GM18951 (cell line): ENCODE measurements around the gene SLC7A1.
"Not testable (repeated sequence)": the region's sequence is repeated elsewhere in the genome, so short reads cannot be mapped to it uniquely, and the experiment has no call there.

Source experiments
- POLR2A ChIP-seq: IDR thresholded peaks from 4 replicates; pipeline ENCODE4 v1.6.1; 2011; ENCODE audit warnings: mild to moderate bottlenecking; ENCODE audit not compliant: insufficient read length, insufficient read depth; ENCODE audit errors: extremely low read depth
- in situ Hi-C: fragments of 300-500 bp; cut with MboI; formaldehyde crosslinking; loops from one replicate; pipeline ENCODE4 v1.12.0; 2022; ENCODE audit warnings: low sequenced_read_pairs, mixed read lengths, inconsistent platforms; ENCODE audit not compliant: unreplicated experiment

The SLC7A1 gene

DNA sequence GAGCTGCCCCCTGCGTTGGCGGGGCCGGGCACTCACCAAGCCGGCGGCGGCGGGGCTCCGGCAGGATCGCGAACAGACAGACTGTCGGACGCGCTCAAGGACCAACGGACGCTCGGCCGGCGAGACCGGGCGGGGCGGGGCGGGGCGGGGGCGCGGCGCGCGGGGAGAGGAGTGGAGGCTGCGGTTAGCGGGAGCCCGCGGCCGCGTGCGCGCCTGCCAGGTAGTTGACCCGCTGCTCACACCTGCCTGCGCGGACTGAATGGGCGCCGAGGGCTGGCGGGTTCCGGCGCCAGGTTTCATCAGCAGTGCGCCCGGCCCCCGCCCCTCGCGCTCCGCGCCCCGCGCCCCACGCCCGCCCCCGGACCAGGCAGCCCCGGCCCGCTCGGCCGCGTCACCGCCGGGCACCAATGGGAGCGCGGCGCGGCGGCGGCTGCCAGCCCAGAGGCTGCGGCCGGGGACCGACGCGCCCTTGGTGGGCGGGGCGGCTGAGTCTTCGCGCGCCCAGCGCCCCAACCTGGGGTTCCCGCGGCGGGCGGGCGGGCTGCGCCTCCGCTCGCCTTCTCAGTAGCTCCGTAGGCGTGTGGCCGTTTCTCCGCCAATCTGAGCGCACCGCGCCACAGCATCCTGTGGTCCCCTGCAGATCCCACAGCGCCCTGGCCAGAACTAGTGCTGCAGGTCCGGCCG is at the start of gene SLC7A1:
Gene SLC7A1 (minus strand): TSS at position 309 of the 684 bp plus-strand sequence. CDS start 59,500 bp downstream, outside the sequence.
- in situ Hi-C loops = no loop called here

DNA sequence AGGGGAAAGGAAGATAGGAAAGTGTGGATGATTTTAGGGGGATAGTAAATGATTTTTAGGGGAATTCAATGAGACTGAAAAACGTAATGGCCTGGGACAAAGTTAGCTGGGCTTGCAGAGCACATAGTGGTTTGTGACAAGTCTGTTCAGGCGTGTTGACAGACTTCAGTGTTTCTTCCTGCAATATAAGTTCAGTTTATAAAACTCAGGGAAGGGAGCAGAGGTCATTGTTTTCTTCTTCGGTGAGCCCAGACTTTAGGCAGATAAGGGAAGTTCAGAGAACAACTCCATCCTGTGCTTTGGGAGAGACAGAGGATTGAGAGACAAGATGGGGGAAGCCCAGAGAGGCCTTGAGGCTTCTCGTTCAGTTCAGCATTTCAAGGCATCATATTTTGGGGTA is 45.2 kb upstream of the SLC7A1 start:
- in situ Hi-C loops = no loop called here
- no peak for TF ChIP-seq POLR2A

More for the DNA sequence above, at the start of gene SLC7A1:
- TF ChIP-seq POLR2A = peak; percentile 61

DNA sequence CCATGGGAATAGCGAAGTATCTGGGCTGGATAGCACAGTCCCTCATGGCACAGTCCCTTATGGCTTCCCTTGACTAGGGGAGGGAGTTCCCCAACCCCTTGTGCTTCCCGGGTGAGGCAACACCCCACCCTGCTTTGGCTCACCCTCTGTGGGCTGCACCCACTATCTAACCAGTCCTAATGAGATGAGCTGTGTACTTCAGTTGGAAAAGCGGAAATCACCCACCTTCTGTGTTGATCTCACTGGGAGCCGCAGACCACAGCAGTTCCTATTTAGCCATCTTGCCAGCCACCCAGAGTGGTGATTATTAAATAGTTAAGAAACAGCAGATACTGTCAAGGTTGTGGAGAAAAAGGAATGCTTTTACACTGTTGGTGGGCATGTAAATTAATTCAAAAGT is 41.3 kb upstream of the SLC7A1 start:
- in situ Hi-C loops = not testable (repeated sequence)

DNA sequence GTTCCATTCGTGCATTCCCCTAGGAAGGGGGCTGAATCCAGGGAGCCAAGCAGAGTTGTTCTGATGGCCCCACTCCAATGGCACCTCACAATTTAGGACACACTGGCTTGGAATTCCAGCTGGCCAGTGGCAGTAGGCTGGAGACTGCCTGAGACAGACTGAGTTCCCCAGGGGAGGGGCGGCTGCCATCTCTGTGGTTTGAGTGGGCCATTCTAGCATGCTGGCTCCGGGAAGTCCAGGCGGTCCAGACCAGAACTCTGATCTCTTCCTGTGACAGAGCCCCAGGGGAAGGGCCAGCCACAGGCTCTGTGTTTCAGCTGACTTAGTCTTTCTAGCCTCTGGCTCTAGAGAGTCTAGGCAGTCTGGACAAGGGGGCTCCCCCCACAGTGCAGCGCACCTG is 29.5 kb upstream of the SLC7A1 start:
- TF ChIP-seq POLR2A = no peak

DNA sequence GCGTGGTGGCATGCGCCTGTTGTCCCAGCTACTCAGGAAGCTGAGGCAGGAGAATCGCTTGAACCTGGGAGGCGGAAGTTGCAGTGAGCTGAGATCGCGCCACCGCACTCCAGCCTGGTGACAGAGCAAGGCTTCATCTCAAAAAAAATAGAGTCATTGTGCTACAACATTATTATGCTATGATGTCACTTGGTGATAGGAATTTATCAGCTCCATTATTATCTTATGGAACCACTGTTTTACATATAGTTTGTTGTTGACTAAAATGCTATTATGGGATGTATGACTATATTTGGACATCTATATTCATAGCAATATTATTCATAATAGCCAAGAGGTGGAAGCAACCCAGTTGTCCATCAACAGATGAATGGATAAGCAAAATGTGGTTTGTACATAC is 26.4 kb upstream of the SLC7A1 start:
- in situ Hi-C loops = no loop called here
- TF ChIP-seq POLR2A = no peak

More for the DNA sequence above, 29.5 kb upstream of the SLC7A1 start:
- in situ Hi-C loops = no loop called here

DNA sequence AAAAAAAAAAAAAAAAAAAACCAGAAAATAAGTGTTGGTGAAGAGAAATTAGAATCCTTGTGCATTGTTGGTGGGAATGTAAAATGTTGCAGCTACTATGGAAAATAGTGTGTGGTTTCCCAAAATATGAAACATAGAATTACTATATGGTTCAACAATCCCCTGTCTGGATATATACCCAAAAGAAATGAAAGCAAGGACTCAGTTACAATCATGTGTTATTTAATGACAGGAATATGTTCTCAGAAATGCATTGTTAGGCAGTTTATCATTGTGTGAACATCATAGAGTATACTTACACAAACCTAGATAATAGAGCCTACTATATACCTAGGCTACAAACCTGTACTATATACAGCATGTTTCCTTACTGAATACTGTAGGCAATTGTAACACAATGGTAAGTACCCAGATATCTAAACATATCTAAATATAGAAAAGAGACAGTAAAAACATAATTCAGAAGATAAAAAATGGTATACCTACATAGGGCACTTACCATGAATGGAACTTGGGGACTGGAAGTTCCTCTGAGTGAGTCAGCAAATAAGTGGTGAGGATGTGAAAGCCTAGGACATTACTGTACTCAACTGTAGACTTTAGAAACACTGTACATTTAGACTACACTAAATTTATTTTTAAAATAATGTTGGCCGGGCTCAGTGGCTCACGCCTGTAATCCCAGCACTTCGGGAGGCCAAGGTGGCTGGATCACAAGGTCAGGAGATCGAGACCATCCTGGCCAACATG is 25.7 kb upstream of the SLC7A1 start:
- in situ Hi-C loops = no loop called here
- no peak for TF ChIP-seq POLR2A

DNA sequence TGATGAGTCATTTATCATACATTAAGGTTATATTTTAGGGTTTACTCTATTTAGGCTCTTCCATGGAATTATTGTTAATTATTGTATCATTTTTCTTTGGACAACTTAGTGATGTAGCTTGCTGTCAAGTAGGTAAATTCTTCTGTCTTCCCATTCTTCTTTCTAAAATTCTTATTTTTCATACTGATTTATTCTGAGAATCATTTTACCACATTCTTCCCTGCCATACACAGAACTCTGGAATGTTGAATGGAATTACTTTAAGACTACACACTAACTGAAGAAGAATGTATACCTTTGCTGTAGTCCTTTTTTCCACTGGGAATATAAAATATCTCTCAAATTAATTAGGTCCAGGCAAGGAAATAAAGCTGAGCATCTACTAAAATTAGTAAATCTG is 24.5 kb upstream of the SLC7A1 start:
- in situ Hi-C loops = no loop called here
- TF ChIP-seq POLR2A = no peak

DNA sequence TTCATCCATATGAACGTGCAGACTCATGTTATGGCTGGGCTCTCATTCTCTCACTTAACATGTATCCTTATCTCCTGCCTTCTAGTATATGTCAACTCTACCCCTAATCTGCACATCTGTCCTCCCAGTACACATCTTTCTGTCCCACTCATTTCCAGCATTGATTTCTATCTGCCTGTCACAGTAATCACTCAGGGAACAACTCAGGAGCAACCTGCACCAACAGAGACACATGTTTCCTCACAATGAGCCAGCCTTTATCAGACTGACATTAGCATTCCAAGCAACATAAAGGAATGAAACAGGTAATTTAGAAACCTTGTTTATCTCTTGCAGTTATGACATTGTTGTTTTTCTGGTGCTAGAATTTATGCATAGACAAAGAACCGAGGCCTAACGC is 17.6 kb upstream of the SLC7A1 start:
- in situ Hi-C loops = no loop called here
- TF ChIP-seq POLR2A = no peak

DNA sequence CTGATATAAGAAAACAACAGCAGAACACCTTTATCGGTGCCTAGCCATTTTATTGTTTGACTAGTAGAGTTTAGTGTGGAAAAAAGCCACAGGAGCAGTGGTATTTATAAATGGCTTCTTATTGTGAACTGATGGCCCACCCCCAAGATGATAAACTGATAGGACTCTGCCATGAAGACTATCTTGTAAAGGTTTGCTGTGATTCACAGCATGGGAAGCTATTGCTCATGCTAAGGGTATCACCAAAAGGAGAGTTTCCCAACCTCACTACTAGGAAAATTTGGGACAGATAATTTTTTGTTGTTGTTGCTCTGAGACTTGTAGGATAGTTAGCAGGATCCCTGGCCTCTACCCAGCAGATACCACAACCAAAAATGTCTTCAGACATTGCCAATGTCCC is 12.0 kb upstream of the SLC7A1 start:
- TF ChIP-seq POLR2A = no peak
- in situ Hi-C loops = no loop called here

DNA sequence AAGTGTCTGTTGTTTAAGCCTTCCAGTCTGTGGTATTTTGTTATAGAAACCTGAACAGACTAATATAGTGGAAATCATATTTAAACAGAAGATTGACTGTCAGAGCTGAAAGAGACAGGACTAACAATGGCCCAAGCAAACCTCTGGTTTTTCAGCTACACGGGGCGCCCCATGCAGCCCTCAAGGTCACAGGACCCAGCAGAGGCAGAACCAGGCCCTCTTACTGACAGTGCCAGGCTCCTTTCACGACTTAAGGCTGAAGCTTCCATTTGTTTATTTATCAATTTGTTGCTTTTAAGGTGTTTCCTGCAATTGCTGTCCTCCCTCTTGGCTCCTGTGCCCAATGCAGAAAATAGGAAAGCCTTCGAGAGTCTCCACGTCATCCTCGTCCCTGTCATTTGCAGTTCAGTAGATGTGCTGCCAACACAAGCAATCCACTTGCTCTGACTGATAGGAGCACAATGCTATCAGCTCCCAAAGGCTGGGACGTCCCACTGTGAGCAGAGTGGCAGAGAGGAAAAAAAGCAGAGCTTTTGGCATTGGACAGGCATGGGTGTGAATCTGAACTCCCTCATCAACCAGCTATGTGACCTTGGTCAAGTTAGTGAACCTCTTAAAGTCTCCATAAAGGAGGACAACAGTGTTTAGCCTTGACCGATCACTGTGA is 10.5 kb upstream of the SLC7A1 start:
- no peak for TF ChIP-seq POLR2A
- in situ Hi-C loops = no loop called here

DNA sequence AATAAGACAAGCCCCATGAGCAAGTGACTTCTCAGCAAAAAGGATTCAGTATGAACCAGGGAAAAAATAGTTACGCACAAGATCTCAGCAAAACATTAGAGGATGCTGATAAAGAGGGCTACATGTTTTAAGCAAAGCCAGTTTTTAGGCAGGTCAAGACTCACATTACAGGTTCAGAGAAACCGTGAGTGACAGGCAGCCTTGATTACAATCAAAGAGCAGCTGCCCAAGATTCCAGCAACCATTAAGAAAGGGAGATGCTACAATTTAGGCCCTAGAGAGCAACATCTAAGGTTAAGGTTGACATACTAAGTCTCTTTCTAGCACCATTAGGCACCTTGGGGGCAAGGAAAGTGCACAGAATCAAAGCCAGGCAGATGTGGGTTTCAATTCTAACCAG is 2.8 kb upstream of the SLC7A1 start:
- in situ Hi-C loops = no loop called here
- no peak for TF ChIP-seq POLR2A

DNA sequence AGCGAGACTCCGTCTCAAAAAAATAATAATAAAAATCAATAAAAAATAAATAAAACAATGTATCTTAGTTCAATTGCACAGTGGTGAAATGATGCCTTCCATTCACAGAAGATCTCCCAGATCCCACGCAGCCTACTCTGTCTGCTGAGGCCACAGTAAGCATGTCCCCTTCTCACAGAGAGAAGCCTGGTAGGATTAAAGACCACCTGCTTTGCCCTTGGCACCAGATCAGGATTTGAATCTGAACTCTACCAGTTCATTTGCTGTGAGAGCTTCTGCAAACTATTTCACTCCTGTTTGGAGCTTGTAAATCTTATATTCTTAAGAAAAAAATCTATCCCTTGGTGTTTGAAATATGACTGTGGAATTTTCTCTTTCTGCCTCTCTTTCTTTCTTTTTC is 2.2 kb upstream of the SLC7A1 start:
- in situ Hi-C loops = no loop called here
- no peak for TF ChIP-seq POLR2A

DNA sequence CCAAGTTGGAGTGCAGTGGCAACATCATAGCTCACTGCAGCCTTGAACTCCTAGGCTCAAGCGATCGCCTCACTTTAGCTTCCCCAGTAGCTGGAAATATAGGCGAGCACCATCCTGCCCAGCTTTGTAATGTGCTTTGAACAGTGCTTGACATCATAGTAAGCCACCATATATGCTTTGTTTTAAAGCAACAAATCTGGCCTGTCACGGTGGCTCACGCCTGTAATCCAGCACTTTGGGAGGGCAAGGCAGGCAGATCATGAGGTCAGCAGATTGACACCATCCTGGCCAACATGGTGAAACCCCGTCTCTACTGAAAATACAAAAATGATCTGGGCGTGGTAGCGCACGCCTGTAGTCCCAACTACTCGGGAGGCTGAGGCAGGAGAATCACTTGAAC is 1.8 kb upstream of the SLC7A1 start:
- TF ChIP-seq POLR2A = no peak
- in situ Hi-C loops = no loop called here

DNA sequence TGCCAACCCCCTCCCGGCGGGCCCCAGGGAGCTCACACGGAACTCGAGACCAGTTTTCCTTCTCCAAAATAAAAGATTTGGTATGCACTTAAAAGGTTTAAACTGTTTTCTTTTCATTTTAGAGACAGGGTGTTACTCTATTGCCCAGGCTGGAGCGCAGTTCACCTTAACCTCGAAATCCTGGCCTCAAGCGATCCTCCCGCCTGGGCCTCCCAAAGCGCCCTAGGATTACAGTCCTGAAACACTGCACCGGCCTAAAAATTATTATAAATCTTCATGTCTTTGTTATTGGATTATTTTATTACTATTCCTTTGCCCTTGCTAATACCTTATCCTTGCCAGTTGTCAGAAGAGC is 553 bp upstream of the SLC7A1 start:
- no peak for TF ChIP-seq POLR2A
- in situ Hi-C loops = no loop called here
